ENCODE results near the gene NCK2.

- TF ChIP-seq CTCF (IDR thresholded peaks at IDR 0.05) (no peak), POLR2A (IDR thresholded peaks at IDR 0.05; ENCODE audit: low read depth) (no peak)
Observed at GRCh38 chr2:105917226-105917625, 172.5 kb downstream of the NCK2 start.
